Esophagus squamous epithelium (tissue), 4 donors: ENCODE results near the gene TAF7.

ENCODE experiments used
- POLR2A ChIP-seq, 4 donors: fragments of 450-650 bp; IDR thresholded peaks; one replicate each; pipeline ENCODE4 v1.6.1; 2017; ENCODE audit warnings: antibody characterized with exemption in 4 of 4, mild to moderate bottlenecking in 4 of 4, moderate library complexity in 3 of 4
- TF ChIP-seq, protein P1 (sequence below), 6 experiments: fragments of 450-650 bp in 4 of 6; fragments of 200-600 bp in 2 of 6; sonication (generic) in 2 of 6; IDR thresholded peaks; one replicate each; pipeline ENCODE4 v1.5.1; 2016 to 2019; ENCODE audit warnings: antibody characterized with exemption in 6 of 6, mild to moderate bottlenecking in 4 of 6, moderate library complexity in 4 of 6

DNA sequence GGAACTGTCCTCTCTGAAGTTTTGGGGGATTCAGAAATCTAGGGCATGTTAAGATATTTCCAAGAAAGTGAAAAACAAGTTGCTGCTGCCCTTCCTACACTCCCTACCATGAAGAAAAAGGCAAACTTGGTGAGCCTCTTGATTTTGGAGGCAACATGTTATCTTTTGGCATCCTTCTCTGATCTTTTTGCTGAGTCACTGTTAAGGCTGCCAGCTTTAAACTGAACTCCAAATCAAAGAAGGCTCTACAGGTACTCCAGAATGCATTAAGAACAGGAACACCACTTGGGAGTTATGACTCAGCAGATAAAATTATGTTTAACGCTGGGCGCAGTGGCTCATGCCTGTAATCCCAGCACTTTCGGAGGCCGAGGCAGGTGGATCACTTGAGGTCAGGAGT, 51.4 kb downstream of the TAF7 start:
- no peak for TF ChIP-seq POLR2A (IDR thresholded peaks at IDR 0.05)
- TF ChIP-seq, protein P1, sequence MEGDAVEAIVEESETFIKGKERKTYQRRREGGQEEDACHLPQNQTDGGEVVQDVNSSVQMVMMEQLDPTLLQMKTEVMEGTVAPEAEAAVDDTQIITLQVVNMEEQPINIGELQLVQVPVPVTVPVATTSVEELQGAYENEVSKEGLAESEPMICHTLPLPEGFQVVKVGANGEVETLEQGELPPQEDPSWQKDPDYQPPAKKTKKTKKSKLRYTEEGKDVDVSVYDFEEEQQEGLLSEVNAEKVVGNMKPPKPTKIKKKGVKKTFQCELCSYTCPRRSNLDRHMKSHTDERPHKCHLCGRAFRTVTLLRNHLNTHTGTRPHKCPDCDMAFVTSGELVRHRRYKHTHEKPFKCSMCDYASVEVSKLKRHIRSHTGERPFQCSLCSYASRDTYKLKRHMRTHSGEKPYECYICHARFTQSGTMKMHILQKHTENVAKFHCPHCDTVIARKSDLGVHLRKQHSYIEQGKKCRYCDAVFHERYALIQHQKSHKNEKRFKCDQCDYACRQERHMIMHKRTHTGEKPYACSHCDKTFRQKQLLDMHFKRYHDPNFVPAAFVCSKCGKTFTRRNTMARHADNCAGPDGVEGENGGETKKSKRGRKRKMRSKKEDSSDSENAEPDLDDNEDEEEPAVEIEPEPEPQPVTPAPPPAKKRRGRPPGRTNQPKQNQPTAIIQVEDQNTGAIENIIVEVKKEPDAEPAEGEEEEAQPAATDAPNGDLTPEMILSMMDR (IDR thresholded peaks at IDR 0.05): no peak
